GM12864 (cell line): ENCODE data around the gene GOLIM4.
A peak's percentile ranks its signal among the peaks of the same experiment; 100 is the strongest.

Experiments
- DNase-seq: peaks from one replicate; pipeline ENCODE4 v3.0.0-alpha.2; 2011; ENCODE audit warnings: low read depth
- H3K4me3 ChIP-seq: 2 replicates; pipeline ENCODE4 v1.5.1; 2011; ENCODE audit warnings: mild to moderate bottlenecking, low read depth, low read length, control low read depth
- CTCF ChIP-seq: IDR thresholded peaks from 2 replicates; pipeline ENCODE4 v1.5.1; 2011; ENCODE audit warnings: low read depth, mild to moderate bottlenecking, moderate library complexity, low read length, control low read depth, inconsistent platforms; ENCODE audit errors: missing control alignments

GOLIM4 gene

DNA sequence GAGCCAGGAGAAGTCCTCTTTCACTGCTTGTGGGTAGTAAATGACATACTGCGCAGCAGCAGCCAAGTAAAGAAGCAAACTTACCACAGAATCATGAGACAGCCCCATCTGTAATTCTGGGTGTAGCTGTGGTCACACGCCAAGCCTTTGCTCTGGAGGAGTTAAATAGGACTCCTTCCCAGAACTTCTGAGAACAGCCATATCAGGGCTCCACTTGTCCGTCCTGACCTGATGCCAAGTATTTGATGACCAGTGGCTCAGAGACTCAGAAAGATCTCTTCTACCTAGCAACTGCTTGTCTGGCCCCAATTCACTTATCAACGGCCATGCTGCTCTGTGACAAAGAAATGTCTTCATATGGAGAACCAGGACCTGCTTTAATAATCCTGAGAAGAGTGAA is 20.6 kb upstream of the GOLIM4 start:
- DNase-seq: no peak
- no peak overlapping the region for H3K4me3 ChIP-seq
- TF ChIP-seq CTCF: no peak

GRCh38 chr3:168113848-168114247 is 18.1 kb upstream of the GOLIM4 start:
- H3K4me3 ChIP-seq: no peak overlapping the region
- peak; percentile 18 for TF ChIP-seq CTCF
- no peak for DNase-seq

GRCh38 chr3:168112894-168113293 is 17.2 kb upstream of the GOLIM4 start:
- DNase-seq: no peak
- no peak for TF ChIP-seq CTCF

DNA sequence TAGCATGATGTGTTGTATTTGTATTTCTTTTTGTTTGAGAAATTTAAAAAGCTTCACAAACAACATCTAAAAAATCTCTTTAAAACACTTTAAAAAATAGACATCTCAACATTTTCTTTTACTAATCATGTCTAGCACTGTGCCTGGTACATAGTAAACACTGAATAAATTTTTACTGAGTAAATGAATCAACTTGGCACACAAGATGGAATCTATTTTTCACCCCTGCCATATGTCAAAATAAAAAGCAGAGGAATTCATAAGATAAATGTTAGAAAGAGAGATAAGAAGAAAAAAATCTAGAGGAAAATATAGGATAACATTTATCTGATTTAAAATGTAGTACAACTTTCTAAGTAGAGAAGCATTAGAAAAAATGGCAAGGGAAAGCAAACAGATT is 8.6 kb upstream of the GOLIM4 start:
- TF ChIP-seq CTCF: no peak

More at GRCh38 chr3:168112894-168113293, 17.2 kb upstream of the GOLIM4 start:
- no peak overlapping the region for H3K4me3 ChIP-seq

DNA sequence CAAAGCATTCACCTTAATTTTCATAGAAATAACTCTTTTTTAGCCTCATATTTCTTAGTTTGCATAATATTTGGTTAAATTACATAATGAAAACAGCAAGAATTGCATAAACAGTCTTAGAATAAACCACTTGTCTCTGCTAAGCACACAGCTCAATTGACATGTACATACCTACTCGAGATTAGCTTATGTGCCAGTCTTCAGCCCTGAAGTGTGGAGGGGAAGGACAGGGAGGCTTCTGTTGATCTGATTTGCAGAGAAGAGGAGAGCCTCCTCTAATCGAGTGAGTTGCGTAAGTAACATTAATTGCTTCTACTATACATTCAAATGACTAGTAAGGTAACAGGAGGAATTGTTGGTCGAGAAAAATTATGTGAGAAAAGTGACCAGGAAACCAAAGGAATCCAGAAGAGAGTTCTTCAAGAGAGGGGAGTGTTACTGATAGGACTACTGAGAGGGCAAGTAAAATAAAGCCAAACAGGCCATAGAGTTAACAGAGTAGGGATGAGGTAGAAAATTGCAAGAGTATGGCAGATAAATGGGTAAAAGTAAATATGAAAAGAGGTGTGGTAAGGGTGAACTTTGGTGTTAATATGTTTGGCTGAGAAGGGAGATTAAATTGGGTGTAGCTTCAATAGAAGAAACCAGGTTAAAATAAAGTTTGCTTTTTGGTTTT is 7.1 kb upstream of the GOLIM4 start:
- DNase-seq: no peak
- H3K4me3 ChIP-seq: no peak overlapping the region
- TF ChIP-seq CTCF: no peak

More for the DNA sequence above, 8.6 kb upstream of the GOLIM4 start:
- H3K4me3 ChIP-seq: no peak overlapping the region
- DNase-seq: no peak

- H3K4me3 ChIP-seq: no peak overlapping the region
- TF ChIP-seq CTCF: no peak
- DNase-seq: no peak
These were observed 5.2 kb upstream of the GOLIM4 start for GRCh38 chr3:168100777-168101492.
